ENCODE measurements around the gene FAM89B. TPM values are rescaled to one million over a fixed set of nuclear protein-coding genes. Genes with fewer than 3 reads are reported as not detected.
A peak's percentile ranks its signal among the peaks of the same experiment; 100 is the strongest.
"Not testable (repeated sequence)": the region's sequence is repeated elsewhere in the genome, so short reads cannot be mapped to it uniquely, and the experiment has no call there.

The FAM89B gene
- total RNA-seq = 10 to 100 TPM; 12.4 to 12.8 TPM

- intact Hi-C loops (cut with micrococcal nuclease) = loop anchor here (5.0 kb wide), 4 partner anchors 205 to 715 kb away; partner anchors contain the start of genes BANF1, EIF1AD and RAB1B
- CTCF ChIA-PET = interaction anchor here (0.7 to 6.0 kb wide), 12 partner anchors 12 to 154 kb away, joined by 3 to 86 read pairs (median 5); partner anchors contain the start of genes MAP3K11 and PCNX3
- H3K4me1 Mint-ChIP-seq (ENCODE audit: low read depth) = peaks cover 55% of the 10 kb centered on the region
Measured at GRCh38 chr11:65572356-65573051, at the start of gene FAM89B. Gene FAM89B (plus strand): TSS chr11:65572538. CDS start chr11:65572670, 132 bp downstream.

GRCh38 chr11:65522718-65523630, 49.4 kb upstream of the FAM89B start:
- not testable (repeated sequence) for H3K9me3 Mint-ChIP-seq; H3K27me3 Mint-ChIP-seq (ENCODE audit: low read depth); H3K36me3 Mint-ChIP-seq (ENCODE audit: low read depth)
- Mint-ChIP-seq H3K27ac (peak overlapping the region; percentile 77), H3K4me3 (peak overlapping the region; percentile 65), H3K4me1 (ENCODE audit: low read depth) (peaks cover 50% of the 10 kb centered on the region)
- intact Hi-C loops (cut with micrococcal nuclease) = loop anchor here (2.0 kb wide), 1 partner anchor 18 kb away; no protein-coding TSS in a partner anchor
- peak; percentile 56 for DNase-seq
- CTCF ChIA-PET = interaction anchor here (1.7 kb wide), 1 partner anchor 107 kb away, joined by 4 read pairs; no protein-coding TSS in a partner anchor

More at GRCh38 chr11:65572356-65573051, at the start of gene FAM89B:
- peak within 1 kb of the TSS; percentile 87 for H3K4me3 Mint-ChIP-seq
- no peaks in the 10 kb centered on the region for H3K27me3 Mint-ChIP-seq (ENCODE audit: low read depth)
- H3K36me3 Mint-ChIP-seq (ENCODE audit: low read depth) = peaks cover 19% of the 10 kb centered on the region
- peak within 1 kb of the TSS; percentile 91 for H3K27ac Mint-ChIP-seq
- no peaks in the 10 kb centered on the region for H3K9me3 Mint-ChIP-seq
- peak; percentile 94 for DNase-seq

- H3K36me3 Mint-ChIP-seq (ENCODE audit: low read depth); H3K9me3 Mint-ChIP-seq; DNase-seq; H3K27me3 Mint-ChIP-seq (ENCODE audit: low read depth): not testable (repeated sequence)
- Mint-ChIP-seq H3K4me3 (peak overlapping the region; percentile 65), H3K27ac (peak overlapping the region; percentile 77), H3K4me1 (ENCODE audit: low read depth) (peaks cover 53% of the 10 kb centered on the region)
- intact Hi-C loops (cut with micrococcal nuclease) = loop anchor here (2.0 kb wide), 1 partner anchor 17 kb away; no protein-coding TSS in a partner anchor
- CTCF ChIA-PET = interaction anchor here (1.7 to 4.4 kb wide), 2 partner anchors 17 to 108 kb away, joined by 4 to 23 read pairs; no protein-coding TSS in a partner anchor
Measured at GRCh38 chr11:65523631-65523968, 48.7 kb upstream of the FAM89B start.

GRCh38 chr11:65524014-65524740, 48.2 kb upstream of the FAM89B start:
- Mint-ChIP-seq H3K27ac (peak overlapping the region; percentile 77), H3K27me3 (ENCODE audit: low read depth) (no peaks in the 10 kb centered on the region), H3K4me3 (peak overlapping the region; percentile 65), H3K9me3 (no peaks in the 10 kb centered on the region), H3K36me3 (ENCODE audit: low read depth) (peaks cover 10% of the 10 kb centered on the region), H3K4me1 (ENCODE audit: low read depth) (peaks cover 58% of the 10 kb centered on the region)
- CTCF ChIA-PET = interaction anchor here (1.4 to 4.4 kb wide), 3 partner anchors 15 to 108 kb away, joined by 4 to 23 read pairs (median 5); no protein-coding TSS in a partner anchor
- DNase-seq = no peak
- intact Hi-C loops (cut with micrococcal nuclease) = no loop called here

- CTCF ChIA-PET = interaction anchor here (0.9 to 4.4 kb wide), 4 partner anchors 16 to 109 kb away, joined by 4 to 23 read pairs (median 4); no protein-coding TSS in a partner anchor
- Mint-ChIP-seq H3K27me3 (ENCODE audit: low read depth) (no peaks in the 10 kb centered on the region), H3K4me1 (ENCODE audit: low read depth) (peaks cover 61% of the 10 kb centered on the region), H3K36me3 (ENCODE audit: low read depth) (peaks cover 10% of the 10 kb centered on the region), H3K4me3 (peak within 1 kb of the TSS; percentile 82), H3K27ac (peak within 1 kb of the TSS; percentile 77), H3K9me3 (no peaks in the 10 kb centered on the region)
- intact Hi-C loops (cut with micrococcal nuclease) = loop anchor here (1.0 kb wide), 1 partner anchor 45 kb away; the partner anchor contains the start of gene ZNRD2
- DNase-seq = peak; percentile 79
Measured at GRCh38 chr11:65524741-65525545, 47.4 kb upstream of the FAM89B start, which contains the start of gene SCYL1. Gene SCYL1 (plus strand): TSS chr11:65525083. CDS start chr11:65525154, 71 bp downstream.

GRCh38 chr11:65525546-65526480, 46.5 kb upstream of the FAM89B start:
- DNase-seq = no peak
- no peaks in the 10 kb centered on the region for H3K27me3 Mint-ChIP-seq (ENCODE audit: low read depth)
- intact Hi-C loops (cut with micrococcal nuclease) = loop anchor here (1.0 kb wide), 1 partner anchor 44 kb away; the partner anchor contains the start of gene ZNRD2
- peak overlapping the region; percentile 16 for H3K27ac Mint-ChIP-seq
- H3K4me1 Mint-ChIP-seq (ENCODE audit: low read depth) = peaks cover 64% of the 10 kb centered on the region
- H3K36me3 Mint-ChIP-seq (ENCODE audit: low read depth) = peaks cover 12% of the 10 kb centered on the region
- CTCF ChIA-PET = interaction anchor here (0.9 to 4.4 kb wide), 3 partner anchors 15 to 46 kb away, joined by 4 to 23 read pairs (median 5); no protein-coding TSS in a partner anchor
- H3K9me3 Mint-ChIP-seq = no peaks in the 10 kb centered on the region
- peak overlapping the region; percentile 82 for H3K4me3 Mint-ChIP-seq

GRCh38 chr11:65526744-65527143, 45.6 kb upstream of the FAM89B start:
- CTCF ChIA-PET = interaction anchor here (4.4 kb wide), 1 partner anchor 14 kb away, joined by 23 read pairs; no protein-coding TSS in a partner anchor
- peak overlapping the region; percentile 82 for H3K4me3 Mint-ChIP-seq
- peaks cover 20% of the 10 kb centered on the region for H3K36me3 Mint-ChIP-seq (ENCODE audit: low read depth)
- intact Hi-C loops (cut with micrococcal nuclease) = no loop called here
- no peaks in the 10 kb centered on the region for H3K9me3 Mint-ChIP-seq
- DNase-seq = no peak
- peaks cover 62% of the 10 kb centered on the region for H3K4me1 Mint-ChIP-seq (ENCODE audit: low read depth)
- H3K27me3 Mint-ChIP-seq (ENCODE audit: low read depth) = no peaks in the 10 kb centered on the region
- H3K27ac Mint-ChIP-seq = peak overlapping the region; percentile 24

GRCh38 chr11:65528819-65529350, 43.5 kb upstream of the FAM89B start:
- peaks cover 22% of the 10 kb centered on the region for H3K36me3 Mint-ChIP-seq (ENCODE audit: low read depth)
- DNase-seq = no peak
- H3K4me3 Mint-ChIP-seq = no peak overlapping the region
- peaks cover 42% of the 10 kb centered on the region for H3K4me1 Mint-ChIP-seq (ENCODE audit: low read depth)
- H3K27me3 Mint-ChIP-seq (ENCODE audit: low read depth) = no peaks in the 10 kb centered on the region
- no peak overlapping the region for H3K27ac Mint-ChIP-seq
- no peaks in the 10 kb centered on the region for H3K9me3 Mint-ChIP-seq
- intact Hi-C loops (cut with micrococcal nuclease) = no loop called here
- CTCF ChIA-PET = interaction anchor here (2.6 to 3.5 kb wide), 2 partner anchors 12 to 59 kb away, joined by 12 to 29 read pairs; no protein-coding TSS in a partner anchor

GRCh38 chr11:65529475-65530156, 42.7 kb upstream of the FAM89B start:
- H3K4me1 Mint-ChIP-seq (ENCODE audit: low read depth) = peaks cover 35% of the 10 kb centered on the region
- H3K36me3 Mint-ChIP-seq (ENCODE audit: low read depth) = peaks cover 22% of the 10 kb centered on the region
- no peaks in the 10 kb centered on the region for H3K27me3 Mint-ChIP-seq (ENCODE audit: low read depth)
- DNase-seq = no peak
- intact Hi-C loops (cut with micrococcal nuclease) = no loop called here
- CTCF ChIA-PET = interaction anchor here (2.2 to 3.5 kb wide), 3 partner anchors 11 to 58 kb away, joined by 5 to 29 read pairs (median 12); partner anchors contain the start of gene FAM89B
- H3K27ac Mint-ChIP-seq = no peak overlapping the region
- H3K9me3 Mint-ChIP-seq = no peaks in the 10 kb centered on the region
- no peak overlapping the region for H3K4me3 Mint-ChIP-seq

Data from activated naive CD4-positive, alpha-beta T cell treated with anti-CD3 and anti-CD28 coated beads for 36 hours (primary cell).